Brain pericyte (primary cell): Measurements from ENCODE around the gene STIMATE.

Experiments used
- DNase-seq: peaks from one replicate; pipeline ENCODE4 v3.0.0-alpha.2; 2012; ENCODE audit warnings: low read depth, low spot score

STIMATE gene

GRCh38 chr3:52817860-52818259, 79.5 kb downstream of the STIMATE start:
- DNase-seq, result no peak

- no peak for DNase-seq
These were observed 80.1 kb downstream of the STIMATE start for GRCh38 chr3:52817221-52817620.

GRCh38 chr3:52816654-52817053, 80.7 kb downstream of the STIMATE start:
- DNase-seq, result no peak

- no peak for DNase-seq
These were observed 81.1 kb downstream of the STIMATE start for GRCh38 chr3:52816199-52816598.

GRCh38 chr3:52813810-52814209, 83.5 kb downstream of the STIMATE start:
- DNase-seq, result no peak

- no peak for DNase-seq
These were observed 85.8 kb downstream of the STIMATE start for GRCh38 chr3:52811452-52812011.

- DNase-seq, result no peak
These were observed 86.4 kb downstream of the STIMATE start for GRCh38 chr3:52810923-52811322.

GRCh38 chr3:52809662-52810377, 87.5 kb downstream of the STIMATE start:
- no peak for DNase-seq

- no peak for DNase-seq
These were observed 88.2 kb downstream of the STIMATE start for GRCh38 chr3:52809149-52809548.

- no peak for DNase-seq
These were observed 91.9 kb downstream of the STIMATE start for GRCh38 chr3:52805270-52806039.

GRCh38 chr3:52801839-52802238, 95.5 kb downstream of the STIMATE start:
- no peak for DNase-seq

GRCh38 chr3:52800079-52800478, 97.3 kb downstream of the STIMATE start:
- no peak for DNase-seq

GRCh38 chr3:52798978-52799476, 98.3 kb downstream of the STIMATE start:
- DNase-seq, result no peak

GRCh38 chr3:52798376-52798977, 98.9 kb downstream of the STIMATE start:
- DNase-seq, result no peak

- DNase-seq, result no peak
These were observed 100.9 kb downstream of the STIMATE start for GRCh38 chr3:52796411-52796810.

GRCh38 chr3:52795298-52795900, 101.9 kb downstream of the STIMATE start:
- no peak for DNase-seq

- DNase-seq, result no peak
These were observed 102.7 kb downstream of the STIMATE start, which contains the start of gene ITIH3 for GRCh38 chr3:52794612-52795099. TSS of gene ITIH3 (plus strand) at chr3:52794796. CDS start at chr3:52794804, 8 bp downstream.

GRCh38 chr3:52793702-52794611, 103.4 kb downstream of the STIMATE start:
- no peak for DNase-seq

GRCh38 chr3:52792961-52793695, 104.2 kb downstream of the STIMATE start:
- DNase-seq, result no peak

GRCh38 chr3:52792413-52792812, 104.9 kb downstream of the STIMATE start:
- DNase-seq, result no peak
